ENCODE data around the gene SINHCAF. TPM values are rescaled to one million over a fixed set of nuclear protein-coding genes. Genes with fewer than 3 reads are reported as not detected.

The SINHCAF gene
- total RNA-seq, 2 donors from 2014 or later: 22.4 to 34.7 TPM

DNA sequence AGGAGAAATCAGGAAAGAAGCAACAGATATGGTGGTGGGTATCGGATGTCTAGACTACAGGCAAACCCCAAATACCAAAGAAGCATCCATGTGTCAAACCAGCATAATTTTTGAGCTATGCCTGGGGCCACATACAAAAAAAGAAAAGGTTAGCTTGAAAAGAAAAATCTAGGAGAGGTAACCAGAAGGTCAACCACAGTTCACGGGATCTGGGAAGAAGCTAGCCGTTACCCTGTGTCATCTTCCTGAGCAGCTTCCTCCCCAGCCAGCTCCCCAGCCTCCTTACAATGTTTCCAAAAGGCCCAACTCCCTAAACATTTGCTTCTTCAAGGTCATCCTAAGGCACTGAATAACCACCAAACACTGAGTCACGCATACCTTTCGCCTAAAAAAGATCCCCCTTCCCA lies 3.1 kb downstream of the SINHCAF start:
- Histone ChIP-seq H3K4me1 (peaks cover 0 to 28% of the 10 kb centered on the region in 2 donors), H3K36me3 (no peaks in the 10 kb centered on the region), H3K27ac (peak overlapping the region in 1 of 2 donors; percentile 83), H3K27me3 (no peaks in the 10 kb centered on the region), H3K4me3 (no peak overlapping the region), H3K9me3 (no peaks in the 10 kb centered on the region)
- TF ChIP-seq, protein P1, sequence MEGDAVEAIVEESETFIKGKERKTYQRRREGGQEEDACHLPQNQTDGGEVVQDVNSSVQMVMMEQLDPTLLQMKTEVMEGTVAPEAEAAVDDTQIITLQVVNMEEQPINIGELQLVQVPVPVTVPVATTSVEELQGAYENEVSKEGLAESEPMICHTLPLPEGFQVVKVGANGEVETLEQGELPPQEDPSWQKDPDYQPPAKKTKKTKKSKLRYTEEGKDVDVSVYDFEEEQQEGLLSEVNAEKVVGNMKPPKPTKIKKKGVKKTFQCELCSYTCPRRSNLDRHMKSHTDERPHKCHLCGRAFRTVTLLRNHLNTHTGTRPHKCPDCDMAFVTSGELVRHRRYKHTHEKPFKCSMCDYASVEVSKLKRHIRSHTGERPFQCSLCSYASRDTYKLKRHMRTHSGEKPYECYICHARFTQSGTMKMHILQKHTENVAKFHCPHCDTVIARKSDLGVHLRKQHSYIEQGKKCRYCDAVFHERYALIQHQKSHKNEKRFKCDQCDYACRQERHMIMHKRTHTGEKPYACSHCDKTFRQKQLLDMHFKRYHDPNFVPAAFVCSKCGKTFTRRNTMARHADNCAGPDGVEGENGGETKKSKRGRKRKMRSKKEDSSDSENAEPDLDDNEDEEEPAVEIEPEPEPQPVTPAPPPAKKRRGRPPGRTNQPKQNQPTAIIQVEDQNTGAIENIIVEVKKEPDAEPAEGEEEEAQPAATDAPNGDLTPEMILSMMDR (IDR thresholded peaks at IDR 0.05): no peak
- DNase-seq (ENCODE audit: low spot score): no peak

DNA sequence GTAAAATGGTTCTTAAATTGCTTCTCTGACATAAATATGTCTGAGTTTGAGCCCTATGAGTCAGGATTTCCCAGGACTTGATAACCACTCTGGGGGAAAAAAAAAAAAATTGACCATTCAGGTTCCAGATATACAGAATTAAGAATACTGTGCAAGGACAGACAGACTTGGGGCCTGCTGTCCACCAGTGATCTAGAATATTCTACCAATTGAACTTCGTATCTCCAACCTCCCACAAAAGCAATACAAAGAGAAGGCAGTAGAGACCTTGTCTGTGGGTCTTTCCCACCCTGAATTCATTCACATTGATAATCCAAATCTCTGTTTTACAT lies 4.1 kb downstream of the SINHCAF start:
- DNase-seq (ENCODE audit: low spot score): no peak
- H3K9me3 ChIP-seq: no peaks in the 10 kb centered on the region
- no peaks in the 10 kb centered on the region for H3K36me3 ChIP-seq
- H3K27ac ChIP-seq: no peak overlapping the region
- no peaks in the 10 kb centered on the region for H3K27me3 ChIP-seq
- peaks cover 0 to 27% of the 10 kb centered on the region in 2 donors for H3K4me1 ChIP-seq
- TF ChIP-seq, protein P1 (IDR thresholded peaks at IDR 0.05): no peak
- H3K4me3 ChIP-seq: no peak overlapping the region

DNA sequence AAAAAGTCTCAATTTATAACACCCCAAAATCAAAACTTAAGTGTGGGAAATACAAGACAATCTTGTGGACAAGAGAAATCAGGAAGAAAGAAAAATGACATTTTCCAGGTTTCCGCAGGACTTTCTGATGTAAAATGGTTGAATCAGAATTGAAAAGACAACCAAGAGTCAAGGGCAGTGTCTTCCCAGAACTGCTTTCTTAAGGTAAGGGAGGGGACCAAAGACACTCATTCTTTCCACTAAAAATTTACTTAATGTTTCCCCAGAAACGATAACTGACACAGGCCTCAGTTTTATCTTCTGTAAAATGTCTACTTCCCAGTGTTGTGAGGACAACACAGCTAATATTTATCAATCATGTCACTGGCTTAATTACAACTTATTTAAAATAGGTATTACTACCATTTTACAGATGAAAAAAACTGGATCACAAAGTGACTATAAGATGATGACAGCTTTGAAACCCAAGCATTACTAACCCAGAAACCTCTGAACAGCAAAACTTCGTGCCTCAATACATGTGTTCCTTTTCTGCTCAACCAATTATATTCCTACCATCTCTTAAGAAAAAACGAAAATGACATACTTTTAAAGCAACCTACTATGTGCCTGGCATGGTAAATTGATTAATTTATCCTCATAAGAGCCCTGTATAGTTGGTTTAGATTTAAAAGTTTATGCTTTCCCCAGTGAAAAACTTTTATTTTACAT lies 4.6 kb downstream of the SINHCAF start:
- H3K36me3 ChIP-seq: no peaks in the 10 kb centered on the region
- DNase-seq (ENCODE audit: low spot score): no peak
- H3K9me3 ChIP-seq: no peaks in the 10 kb centered on the region
- TF ChIP-seq, protein P1 (IDR thresholded peaks at IDR 0.05): no peak
- no peak overlapping the region for H3K27ac ChIP-seq
- peaks cover 0 to 22% of the 10 kb centered on the region in 2 donors for H3K4me1 ChIP-seq
- H3K27me3 ChIP-seq: no peaks in the 10 kb centered on the region
- no peak overlapping the region for H3K4me3 ChIP-seq

DNA sequence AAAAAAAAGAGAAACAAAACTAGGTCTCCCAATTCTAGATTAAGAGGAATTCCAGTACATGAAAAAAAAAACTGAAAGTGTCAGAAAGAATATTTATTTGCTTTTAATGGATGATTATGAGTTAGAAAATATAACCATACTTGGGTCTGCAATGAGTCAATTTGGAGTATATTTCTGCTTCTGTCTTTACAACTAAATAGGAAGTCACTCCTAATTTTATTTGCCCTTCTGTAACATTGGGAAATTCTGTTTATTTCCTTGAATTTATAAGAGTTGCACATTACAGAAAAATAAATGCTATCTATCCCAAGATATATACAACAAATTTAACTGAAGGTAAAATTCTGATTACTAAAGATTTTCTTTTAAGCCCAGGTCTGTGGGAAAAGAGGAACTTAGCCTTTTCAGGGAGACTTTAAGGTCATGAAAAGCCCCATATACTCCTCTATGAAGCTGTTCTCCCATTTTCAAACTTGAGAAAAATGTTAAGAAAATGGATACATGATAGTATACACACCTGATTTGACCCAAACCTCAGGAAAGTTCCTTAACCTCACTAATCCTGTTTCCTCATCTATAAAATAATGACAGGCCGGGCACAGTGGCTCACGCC lies 7.2 kb downstream of the SINHCAF start:
- DNase-seq (ENCODE audit: low spot score): no peak
- no peaks in the 10 kb centered on the region for H3K27me3 ChIP-seq
- TF ChIP-seq, protein P1 (IDR thresholded peaks at IDR 0.05): no peak
- H3K4me3 ChIP-seq: no peak overlapping the region
- H3K4me1 ChIP-seq: peaks cover 0 to 21% of the 10 kb centered on the region in 2 donors
- H3K9me3 ChIP-seq: no peaks in the 10 kb centered on the region
- H3K36me3 ChIP-seq: no peaks in the 10 kb centered on the region
- no peak overlapping the region for H3K27ac ChIP-seq

DNA sequence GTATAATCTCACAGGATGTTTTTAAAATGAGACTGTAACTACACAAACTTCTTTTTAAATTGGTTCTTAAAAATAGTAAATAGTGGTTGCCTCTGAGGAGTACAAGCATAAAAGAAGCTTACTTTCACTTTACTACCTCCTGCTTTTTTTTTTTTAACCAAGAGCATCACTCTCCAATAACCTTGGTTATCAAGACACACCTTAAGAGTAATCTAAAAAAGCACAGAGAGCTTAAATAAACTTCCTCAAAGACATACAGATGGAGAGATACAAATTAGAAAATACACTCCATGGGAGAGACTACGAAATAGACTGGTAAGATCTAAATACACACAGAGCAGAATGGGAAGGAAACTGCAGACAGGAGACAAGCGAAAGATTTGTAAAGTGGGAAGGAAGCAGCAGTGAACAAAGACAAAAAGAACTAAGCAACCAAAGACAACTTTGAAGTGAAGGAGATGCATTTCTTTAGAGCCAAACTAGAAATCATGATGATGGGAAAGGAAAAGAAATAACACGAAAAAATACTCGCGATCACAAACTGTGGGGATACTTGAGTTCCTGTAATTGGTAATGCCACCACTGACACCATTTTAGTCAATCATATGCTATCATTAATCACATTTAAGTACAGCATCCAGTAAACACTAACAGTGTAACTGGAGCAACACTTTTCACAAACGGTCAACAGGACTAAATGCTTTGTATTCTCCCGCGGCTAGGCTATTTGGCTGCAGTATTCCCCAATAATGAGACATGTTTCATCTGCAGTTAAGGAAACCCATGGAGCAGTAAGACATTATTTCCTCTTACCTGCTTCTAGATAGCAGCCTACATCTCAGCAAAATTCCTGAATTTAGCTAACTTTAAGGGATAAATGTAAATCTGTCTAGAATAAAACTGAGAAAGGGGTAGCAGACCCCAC lies 8.2 kb downstream of the SINHCAF start:
- no peaks in the 10 kb centered on the region for H3K9me3 ChIP-seq
- no peak for DNase-seq (ENCODE audit: low spot score)
- no peaks in the 10 kb centered on the region for H3K36me3 ChIP-seq
- H3K4me3 ChIP-seq: peak overlapping the region; percentile 15 to 29
- H3K27me3 ChIP-seq: no peaks in the 10 kb centered on the region
- TF ChIP-seq, protein P1 (IDR thresholded peaks at IDR 0.05): peak in 1 of 2 donors; percentile 11
- no peak overlapping the region for H3K27ac ChIP-seq
- H3K4me1 ChIP-seq: peaks cover 0 to 11% of the 10 kb centered on the region in 2 donors

All from right atrium auricular region (tissue), 2 donors.